Smooth muscle cell (in vitro differentiated cells): Measurements from ENCODE around the gene GALNT13. TPM values are rescaled to one million over a fixed set of nuclear protein-coding genes. Genes with fewer than 3 reads are reported as not detected.

ENCODE experiments used
- DNase-seq: peaks from one replicate; lab custom pipeline; 2025; ENCODE audit not compliant: unreplicated experiment; lab: John Stamatoyannopoulos, UW
- H2AFZ ChIP-seq: fragments of 200-600 bp; sonication (generic); 2 replicates; pipeline ENCODE4 v1.6.0; 2016; ENCODE audit warnings: antibody characterized with exemption, low read depth, mild to moderate bottlenecking
- H3F3A ChIP-seq: fragments of 200-600 bp; sonication (generic); 2 replicates; pipeline ENCODE4 v1.6.0; 2017; ENCODE audit warnings: antibody characterized with exemption, low read depth
- H3K27ac ChIP-seq: fragments of 200-600 bp; sonication (generic); 2 replicates; pipeline ENCODE4 v1.5.1; 2016; ENCODE audit warnings: low read depth, mild to moderate bottlenecking
- H3K27me3 ChIP-seq: fragments of 200-600 bp; sonication (generic); 2 replicates; pipeline ENCODE4 v1.6.1; 2016; ENCODE audit warnings: low read depth, mild to moderate bottlenecking
- H3K36me3 ChIP-seq: fragments of 200-600 bp; sonication (generic); 2 replicates; pipeline ENCODE4 v1.5.1; 2016; ENCODE audit warnings: low read depth
- H3K4me1 ChIP-seq: fragments of 200-600 bp; sonication (generic); 2 replicates; pipeline ENCODE4 v1.5.1; 2016; ENCODE audit warnings: low read depth
- H3K4me2 ChIP-seq: fragments of 200-600 bp; sonication (generic); 2 replicates; pipeline ENCODE4 v1.6.0; 2016; ENCODE audit warnings: mild to moderate bottlenecking
- H3K4me3 ChIP-seq: fragments of 200-600 bp; sonication (generic); 2 replicates; pipeline ENCODE4 v1.5.1; 2016; ENCODE audit warnings: mild to moderate bottlenecking
- H3K79me2 ChIP-seq: fragments of 200-600 bp; sonication (generic); 2 replicates; pipeline ENCODE4 v1.6.0; 2016; ENCODE audit warnings: low read depth, mild to moderate bottlenecking
- H3K9ac ChIP-seq: fragments of 200-600 bp; sonication (generic); 2 replicates; pipeline ENCODE4 v1.6.0; 2016; ENCODE audit warnings: low read depth
- H3K9me3 ChIP-seq: fragments of 200-600 bp; sonication (generic); replicated peaks from 2 replicates; pipeline ENCODE4 v1.5.1; 2016; ENCODE audit warnings: low read depth
- H4K20me1 ChIP-seq: fragments of 200-600 bp; sonication (generic); 2 replicates; pipeline ENCODE4 v1.6.0; 2016; ENCODE audit warnings: low read depth
- WGBS: methylation state at CpG from one replicate; pipeline ENCODE4 v1.1.7; 2016; ENCODE audit warnings: low lambda C conversion rate; 5-methylcytosine and 5-hydroxymethylcytosine counted together
- polyA plus RNA-seq: library from polyadenylated mRNA; unstranded; fragments of >200 nt; fragmentation: Nextera tagmentation; extraction: Ambion mirVana; gene quantifications from 2 replicates; pipeline ENCODE4 v1.2.1, GENCODE V29; 2016
- total RNA-seq: library from RNA; depleted of rRNA; stranded (reverse); fragments of >200 nt; gene quantifications from 2 replicates; pipeline ENCODE4 v1.2.3, GENCODE V29; 2014
- TF ChIP-seq, protein P1 (sequence below): fragments of 200-600 bp; sonication (generic); IDR thresholded peaks from 2 replicates; pipeline ENCODE4 v1.5.1; 2017; ENCODE audit warnings: borderline replicate concordance, mild to moderate bottlenecking, antibody characterized with exemption; ENCODE audit not compliant: insufficient read depth, poor library complexity, severe bottlenecking

Gene GALNT13
- total and polyA plus RNA-seq, 2 experiments from 2014 or later: 0.67 to 3.6 TPM

DNA sequence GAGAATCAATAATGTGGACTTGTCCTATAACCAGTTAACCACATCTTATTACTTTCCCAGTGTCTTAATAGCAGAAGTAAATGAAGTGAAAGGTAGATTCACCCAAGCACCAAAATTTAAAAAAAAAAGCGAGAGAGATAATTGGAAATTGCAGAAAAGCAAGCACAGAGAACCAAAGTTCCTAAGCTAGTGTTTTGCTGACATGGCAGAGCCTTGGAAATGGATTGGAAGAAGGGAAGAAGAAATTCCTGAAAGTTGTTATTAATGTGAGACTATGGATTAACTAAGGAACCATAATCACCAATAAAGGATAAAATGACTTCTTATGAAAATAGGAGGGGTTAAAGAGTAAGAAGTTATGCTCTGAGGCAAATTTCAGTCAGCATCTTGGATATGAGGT is 384.4 kb downstream of the GALNT13 start:
- Histone ChIP-seq H3K4me2 (no peak overlapping the region), H3K27me3 (no peaks in the 10 kb centered on the region), H3K9ac (no peak overlapping the region), H3K4me1 (no peaks in the 10 kb centered on the region), H4K20me1 (no peaks in the 10 kb centered on the region), H3K79me2 (no peaks in the 10 kb centered on the region), H3K4me3 (no peak overlapping the region), H3K36me3 (no peaks in the 10 kb centered on the region), H3K27ac (no peak overlapping the region), H3K9me3 (no peaks in the 10 kb centered on the region), H3F3A (no peaks in the 10 kb centered on the region), H2AFZ (no peak overlapping the region)
- TF ChIP-seq, protein P1, sequence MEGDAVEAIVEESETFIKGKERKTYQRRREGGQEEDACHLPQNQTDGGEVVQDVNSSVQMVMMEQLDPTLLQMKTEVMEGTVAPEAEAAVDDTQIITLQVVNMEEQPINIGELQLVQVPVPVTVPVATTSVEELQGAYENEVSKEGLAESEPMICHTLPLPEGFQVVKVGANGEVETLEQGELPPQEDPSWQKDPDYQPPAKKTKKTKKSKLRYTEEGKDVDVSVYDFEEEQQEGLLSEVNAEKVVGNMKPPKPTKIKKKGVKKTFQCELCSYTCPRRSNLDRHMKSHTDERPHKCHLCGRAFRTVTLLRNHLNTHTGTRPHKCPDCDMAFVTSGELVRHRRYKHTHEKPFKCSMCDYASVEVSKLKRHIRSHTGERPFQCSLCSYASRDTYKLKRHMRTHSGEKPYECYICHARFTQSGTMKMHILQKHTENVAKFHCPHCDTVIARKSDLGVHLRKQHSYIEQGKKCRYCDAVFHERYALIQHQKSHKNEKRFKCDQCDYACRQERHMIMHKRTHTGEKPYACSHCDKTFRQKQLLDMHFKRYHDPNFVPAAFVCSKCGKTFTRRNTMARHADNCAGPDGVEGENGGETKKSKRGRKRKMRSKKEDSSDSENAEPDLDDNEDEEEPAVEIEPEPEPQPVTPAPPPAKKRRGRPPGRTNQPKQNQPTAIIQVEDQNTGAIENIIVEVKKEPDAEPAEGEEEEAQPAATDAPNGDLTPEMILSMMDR: no peak
- no peak for DNase-seq
- WGBS: 94% methylated on average over 1 of the region's 1 CpG

DNA sequence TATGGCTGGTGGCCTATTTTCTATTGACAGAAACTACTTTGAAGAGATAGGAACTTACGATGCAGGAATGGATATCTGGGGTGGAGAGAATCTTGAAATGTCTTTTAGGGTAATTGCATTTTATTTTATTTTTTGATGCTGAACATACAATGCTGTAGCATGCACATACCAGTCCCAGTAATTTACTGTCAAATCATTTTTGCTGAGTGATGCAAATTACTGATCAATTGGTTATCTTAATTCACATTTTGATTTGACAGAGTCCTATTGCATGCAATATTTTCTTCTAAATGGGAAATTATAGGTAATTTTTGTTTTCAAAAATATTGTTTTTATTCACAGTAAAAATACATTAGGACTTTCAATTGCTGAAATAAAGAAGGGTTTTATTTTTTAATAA is 387.3 kb downstream of the GALNT13 start:
- TF ChIP-seq, protein P1: no peak
- H2AFZ ChIP-seq: no peak overlapping the region
- H3K4me2 ChIP-seq: no peak overlapping the region
- H3K4me3 ChIP-seq: no peak overlapping the region
- no peaks in the 10 kb centered on the region for H3K27me3 ChIP-seq
- no peak overlapping the region for H3K9ac ChIP-seq
- H4K20me1 ChIP-seq: no peaks in the 10 kb centered on the region
- no peaks in the 10 kb centered on the region for H3K36me3 ChIP-seq
- WGBS: 89% methylated on average over 1 of the region's 1 CpG
- H3K9me3 ChIP-seq: no peaks in the 10 kb centered on the region
- no peaks in the 10 kb centered on the region for H3K4me1 ChIP-seq
- H3K27ac ChIP-seq: no peak overlapping the region
- H3K79me2 ChIP-seq: no peaks in the 10 kb centered on the region
- DNase-seq: no peak
- no peaks in the 10 kb centered on the region for H3F3A ChIP-seq

DNA sequence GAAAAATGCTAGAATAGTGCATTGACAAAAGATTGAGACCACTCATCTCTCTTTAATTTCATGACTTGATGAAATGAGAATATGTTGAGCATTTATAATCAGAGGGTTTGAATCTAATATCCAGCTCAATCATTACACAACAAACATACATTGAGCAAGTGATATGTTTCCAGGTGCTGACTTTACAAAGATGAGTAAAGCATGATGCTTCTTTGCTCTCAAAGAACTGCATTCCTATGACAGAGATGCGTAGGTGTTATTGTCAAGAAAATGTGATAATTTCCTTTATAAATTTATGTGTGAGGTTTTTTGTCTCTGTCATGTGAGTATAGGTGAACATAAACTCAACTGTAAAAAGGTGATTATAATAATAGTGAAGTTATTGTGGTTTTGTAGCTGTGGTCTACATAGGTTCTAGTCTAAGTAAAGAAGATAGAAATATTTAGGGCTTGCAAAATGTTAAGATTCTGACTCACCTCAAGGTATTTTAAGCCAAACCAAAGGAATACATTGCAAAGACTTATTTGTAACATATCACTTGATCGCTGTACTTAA is 389.8 kb downstream of the GALNT13 start:
- Histone ChIP-seq H3K9me3 (no peaks in the 10 kb centered on the region), H4K20me1 (no peaks in the 10 kb centered on the region)
- 87% methylated on average over 2 of the region's 2 CpGs for WGBS

DNA sequence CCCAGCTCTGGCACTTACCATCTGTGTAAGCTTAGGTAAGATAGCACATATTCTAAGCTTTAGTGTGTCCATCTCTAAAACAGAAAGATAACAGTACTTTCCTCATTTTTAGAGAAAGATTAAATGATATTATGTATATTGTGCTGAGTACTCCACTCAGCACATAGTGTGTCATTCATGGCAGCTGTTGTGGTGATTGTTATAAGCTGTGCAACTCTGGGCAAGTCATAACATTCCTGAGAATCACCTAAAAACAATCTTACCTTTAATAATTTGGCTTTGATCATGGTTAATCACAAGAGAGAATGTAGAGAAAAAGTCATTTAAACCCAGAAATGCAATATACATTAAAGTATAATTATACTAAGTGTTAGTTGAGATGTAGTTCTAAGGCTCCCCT is 391.5 kb downstream of the GALNT13 start:
- H3K4me1 ChIP-seq: no peaks in the 10 kb centered on the region
- TF ChIP-seq, protein P1: no peak
- no peak overlapping the region for H2AFZ ChIP-seq
- H3K4me3 ChIP-seq: no peak overlapping the region
- no peaks in the 10 kb centered on the region for H3F3A ChIP-seq
- H3K79me2 ChIP-seq: no peaks in the 10 kb centered on the region
- DNase-seq: no peak
- H3K9ac ChIP-seq: no peak overlapping the region
- H3K36me3 ChIP-seq: no peaks in the 10 kb centered on the region
- no peaks in the 10 kb centered on the region for H4K20me1 ChIP-seq
- H3K4me2 ChIP-seq: no peak overlapping the region
- H3K27me3 ChIP-seq: no peaks in the 10 kb centered on the region
- H3K9me3 ChIP-seq: no peaks in the 10 kb centered on the region
- no peak overlapping the region for H3K27ac ChIP-seq

More for the DNA sequence above, 389.8 kb downstream of the GALNT13 start:
- no peak for DNase-seq
- H3K4me3 ChIP-seq: no peak overlapping the region
- H3K27ac ChIP-seq: no peak overlapping the region
- H3K27me3 ChIP-seq: no peaks in the 10 kb centered on the region
- H2AFZ ChIP-seq: no peak overlapping the region
- TF ChIP-seq, protein P1: no peak
- H3K9ac ChIP-seq: no peak overlapping the region
- H3K36me3 ChIP-seq: no peaks in the 10 kb centered on the region
- H3K79me2 ChIP-seq: no peaks in the 10 kb centered on the region
- no peaks in the 10 kb centered on the region for H3K4me1 ChIP-seq
- no peaks in the 10 kb centered on the region for H3F3A ChIP-seq
- H3K4me2 ChIP-seq: no peak overlapping the region
